HCT116 (cell line): ENCODE results near the gene ARMH4. TPM values are rescaled to one million over a fixed set of nuclear protein-coding genes. Genes with fewer than 3 reads are reported as not detected.

Source experiments
- ATAC-seq: fragments of 200-7000 bp; cut with Tn5 transposase; 2 replicates; pipeline ENCODE4 v1.9.1; 2020; ENCODE audit warnings: mild to moderate bottlenecking, moderate library complexity
- BruUV-seq: library from RNA; stranded (reverse); fragments of 400-500 nt; replicated peaks from 2 replicates; lab custom pipeline; 2021; lab: Mats Ljungman, UMichigan
- CTCF ChIA-PET: fragments of 300-600 bp; sonication (Branson Sonifier 250); formaldehyde crosslinking; loops from one replicate; lab custom pipeline; 2021; ENCODE audit warnings: antibody characterized with exemption; lab: Charles Lee
- POLR2A ChIA-PET: fragments of 300-600, 350-600 bp; sonication (Branson Sonifier 250); formaldehyde crosslinking; loops from one replicate; lab custom pipeline; 2021; ENCODE audit warnings: antibody characterized with exemption; lab: Charles Lee
- RAD21 ChIA-PET, 2 experiments: fragments of 300-600 bp; sonication (Branson Sonifier 250); formaldehyde crosslinking; loops; one replicate each; lab custom pipeline; 2023; ENCODE audit warnings: low total read pairs in 2 of 2; ENCODE audit not compliant: uncharacterized antibody in 2 of 2, unreplicated experiment in 2 of 2, low non-redundant PET in 1 of 2; lab: Charles Lee
- DNase-seq: peaks from one replicate; pipeline ENCODE4 v3.0.0-alpha.2; 2010; ENCODE audit warnings: low read depth, low spot score
- H2AFZ ChIP-seq: fragments of 200-600 bp; shearing (Covaris generic), sonication (generic); 2 replicates; pipeline ENCODE4 v1.6.1; 2017; ENCODE audit warnings: low read depth, mixed run types, mixed read lengths, antibody characterized with exemption, low read length; ENCODE audit not compliant: poor library complexity, severe bottlenecking
- H3K27ac ChIP-seq: 2 replicates; pipeline ENCODE4 v1.5.1; 2012; ENCODE audit warnings: low read depth, low read length
- H3K27me3 ChIP-seq: fragments of 200-600 bp; sonication (generic); 2 replicates; pipeline ENCODE4 v1.6.1; 2016; ENCODE audit warnings: mixed run types, low read length, mixed read lengths; ENCODE audit not compliant: insufficient read depth
- H3K36me3 ChIP-seq, 2 experiments: fragments of 200-500 bp in 1 of 2; fragments of 200-600 bp in 1 of 2; sonication (Bioruptor generic) in 1 of 2; sonication (generic) in 1 of 2; 2 replicates each; pipeline versions ENCODE4 v1.5.1 to v1.6.1; 2014 to 2016; ENCODE audit warnings: low read length in 2 of 2, inconsistent platforms in 1 of 2, mixed read lengths in 1 of 2, mixed run types in 1 of 2; ENCODE audit not compliant: insufficient read depth in 2 of 2, control insufficient read depth in 1 of 2
- H3K4me1 ChIP-seq, 2 experiments: fragments of 200-600 bp in 1 of 2; sonication (generic) in 1 of 2; 2 replicates each; pipeline versions ENCODE4 v1.5.1 to v1.6.1; 2012 to 2017; ENCODE audit warnings: low read length in 2 of 2, inconsistent platforms in 1 of 2, mild to moderate bottlenecking in 1 of 2, mixed read lengths in 1 of 2, mixed run types in 1 of 2, moderate library complexity in 1 of 2; ENCODE audit not compliant: insufficient read depth in 2 of 2, control insufficient read depth in 1 of 2
- H3K4me2 ChIP-seq: fragments of 200-600 bp; sonication (generic); 2 replicates; pipeline ENCODE4 v1.6.1; 2017; ENCODE audit warnings: mixed run types, low read length, mixed read lengths
- H3K4me3 ChIP-seq, 2 experiments: fragments of 200-600 bp in 1 of 2; sonication (generic) in 1 of 2; replicated peaks in 1 of 2; 2 replicates each; pipeline ENCODE4 v1.5.1; 2011 to 2016; ENCODE audit warnings: low read length in 2 of 2, control low read depth in 1 of 2, low read depth in 1 of 2, mild to moderate bottlenecking in 1 of 2, mixed read lengths in 1 of 2, mixed run types in 1 of 2
- H3K79me2 ChIP-seq: fragments of 200-600 bp; sonication (generic); 2 replicates; pipeline ENCODE4 v1.6.1; 2017; ENCODE audit warnings: mild to moderate bottlenecking, mixed run types, low read length, moderate library complexity, mixed read lengths; ENCODE audit not compliant: insufficient read depth
- H3K9ac ChIP-seq: fragments of 200-600 bp; sonication (generic); 2 replicates; pipeline ENCODE4 v1.6.1; 2016; ENCODE audit warnings: low read length, mixed read lengths
- H3K9me2 ChIP-seq: fragments of 200-600 bp; sonication (generic), shearing (Covaris generic); 2 replicates; pipeline ENCODE4 v1.6.1; 2017; ENCODE audit warnings: mixed run types, mild to moderate bottlenecking, moderate library complexity; ENCODE audit not compliant: insufficient read depth
- H3K9me3 ChIP-seq, 2 experiments: fragments of 200-500 bp in 1 of 2; fragments of 200-600 bp in 1 of 2; sonication (Bioruptor generic) in 1 of 2; sonication (generic) in 1 of 2; 2 replicates each; pipeline ENCODE4 v1.6.1; 2014 to 2017; ENCODE audit warnings: low read length in 2 of 2, mixed read lengths in 2 of 2, inconsistent platforms in 1 of 2, low read depth in 1 of 2, mild to moderate bottlenecking in 1 of 2, mixed run types in 1 of 2, moderate library complexity in 1 of 2; ENCODE audit not compliant: control insufficient read depth in 1 of 2, insufficient read depth in 1 of 2
- H4K20me1 ChIP-seq: fragments of 200-600 bp; sonication (generic), shearing (Covaris generic); 2 replicates; pipeline ENCODE4 v1.6.1; 2017; ENCODE audit warnings: mixed run types, mild to moderate bottlenecking, moderate library complexity; ENCODE audit not compliant: insufficient read depth
- CBX3 ChIP-seq: IDR thresholded peaks from 2 replicates; pipeline ENCODE4 v1.6.1; 2012; ENCODE audit warnings: low read depth
- CEBPB ChIP-seq: IDR thresholded peaks from 2 replicates; pipeline ENCODE4 v1.6.1; 2012; ENCODE audit warnings: low read depth
- ELF1 ChIP-seq: IDR thresholded peaks from 2 replicates; pipeline ENCODE4 v1.6.1; 2012; ENCODE audit warnings: low read depth, borderline replicate concordance
- EZH2 ChIP-seq: fragments of 200-600 bp; sonication (generic); IDR thresholded peaks from 2 replicates; pipeline ENCODE4 v1.6.1; 2017; ENCODE audit warnings: antibody characterized with exemption, mixed run types
- EZH2phosphoT487 ChIP-seq: fragments of 200-600 bp; IDR thresholded peaks from 2 replicates; pipeline ENCODE4 v1.6.1; 2018; ENCODE audit warnings: antibody characterized with exemption, borderline replicate concordance
- FOSL1 ChIP-seq: IDR thresholded peaks from 2 replicates; pipeline ENCODE4 v1.6.1; 2012; ENCODE audit warnings: low read depth
- JUND ChIP-seq: IDR thresholded peaks from 2 replicates; pipeline ENCODE4 v1.6.1; 2012
- POLR2A ChIP-seq: IDR thresholded peaks from 2 replicates; pipeline ENCODE4 v1.7.0; 2011; ENCODE audit warnings: borderline replicate concordance; ENCODE audit not compliant: insufficient read depth, insufficient read length; ENCODE audit errors: extremely low read depth
- POLR2AphosphoS5 ChIP-seq: IDR thresholded peaks from 2 replicates; pipeline ENCODE4 v1.6.1; 2011; ENCODE audit warnings: mild to moderate bottlenecking, low read depth, low read length, moderate library complexity
- SIN3A ChIP-seq: IDR thresholded peaks from 2 replicates; pipeline ENCODE4 v1.6.1; 2012; ENCODE audit warnings: low read depth
- SP1 ChIP-seq: IDR thresholded peaks from 2 replicates; pipeline ENCODE4 v1.6.1; 2012; ENCODE audit warnings: low read depth
- SRF ChIP-seq: IDR thresholded peaks from 2 replicates; pipeline ENCODE4 v1.6.1; 2012; ENCODE audit warnings: low read depth
- TCF7L2 ChIP-seq: IDR thresholded peaks from 2 replicates; pipeline ENCODE4 v1.7.0; 2011; ENCODE audit warnings: borderline replicate concordance, inconsistent platforms; ENCODE audit not compliant: insufficient read depth, insufficient read length; ENCODE audit errors: extremely low read depth
- YY1 ChIP-seq: IDR thresholded peaks from 2 replicates; pipeline ENCODE4 v1.6.1; 2011; ENCODE audit warnings: low read length, low read depth, moderate library complexity, mild to moderate bottlenecking; ENCODE audit not compliant: insufficient replicate concordance; ENCODE audit errors: extremely low read depth
- ZFX ChIP-seq: fragments of 450-650 bp; IDR thresholded peaks from 2 replicates; pipeline ENCODE4 v1.6.1; 2017
- ZNF274 ChIP-seq: fragments of 200-500 bp; sonication (Bioruptor generic); IDR thresholded peaks from 2 replicates; pipeline ENCODE4 v1.6.1; 2014; ENCODE audit warnings: mild to moderate bottlenecking, low read depth, low read length, inconsistent platforms
- intact Hi-C: fragments of 100-400 bp; cut with micrococcal nuclease; formaldehyde crosslinking; loops from 2 replicates; pipeline ENCODE4 v1.10.0; 2022
- total RNA-seq: library from RNA; stranded (reverse); gene quantifications from one replicate; pipeline ENCODE4 v1.2.1, GENCODE V29; 2021; ENCODE audit not compliant: unreplicated experiment
- TF ChIP-seq, protein P1 (sequence below), 3 experiments: fragments of 200-600 bp in 1 of 3; sonication (generic) in 1 of 3; IDR thresholded peaks in 2 of 3; conservative IDR thresholded peaks in 1 of 3; 2 replicates each; pipeline ENCODE4 v1.5.1; 2012 to 2017; ENCODE audit warnings: low read depth in 2 of 3, low read length in 2 of 3, antibody characterized with exemption in 1 of 3, borderline replicate concordance in 1 of 3, control low read depth in 1 of 3, mild to moderate bottlenecking in 1 of 3, mixed read lengths in 1 of 3, mixed run types in 1 of 3, moderate library complexity in 1 of 3; ENCODE audit not compliant: insufficient read depth in 1 of 3
- TF ChIP-seq, protein P2 (sequence below): IDR thresholded peaks from 2 replicates; pipeline ENCODE4 v1.6.1; 2012
- TF ChIP-seq, protein P3 (sequence below): IDR thresholded peaks from 2 replicates; pipeline ENCODE4 v1.6.1; 2011; ENCODE audit warnings: mild to moderate bottlenecking, low read length, moderate library complexity; ENCODE audit not compliant: insufficient replicate concordance; ENCODE audit errors: extremely low read depth

Gene ARMH4
- total RNA-seq, 1 experiment from 2014 or later, result 1.7 TPM

DNA sequence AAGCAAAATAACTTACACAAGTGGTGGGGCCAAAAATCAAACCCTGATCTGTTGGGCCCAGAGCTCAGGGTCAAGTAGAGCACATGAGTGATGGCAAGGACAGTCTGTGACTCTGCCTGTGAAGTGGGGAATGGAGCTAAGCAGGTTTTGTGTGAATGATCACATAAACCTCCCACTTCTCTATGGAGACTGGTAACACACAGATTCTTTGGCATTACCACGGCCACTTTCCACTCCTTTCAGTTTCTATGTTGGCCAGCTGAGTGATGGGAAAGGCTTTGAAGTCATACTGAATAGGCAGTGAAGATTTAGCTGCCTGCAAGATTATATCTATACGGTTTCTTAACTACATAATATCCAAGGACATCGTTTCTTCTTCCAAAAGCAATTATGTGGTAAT lies 97.9 kb downstream of the ARMH4 start:
- ChIA-PET RAD21 (no interaction called here), POLR2A (no interaction called here), CTCF (no interaction called here)
- Histone ChIP-seq H3K27ac (no peak overlapping the region), H2AFZ (no peak overlapping the region), H3K9me2 (no peaks in the 10 kb centered on the region), H3K9ac (no peak overlapping the region), H3K9me3 (no peaks in the 10 kb centered on the region), H3K36me3 (no peaks in the 10 kb centered on the region), H3K4me3 (no peak overlapping the region), H3K27me3 (peaks cover 29% of the 10 kb centered on the region; the same call in 1 of the 2 replicates), H4K20me1 (no peaks in the 10 kb centered on the region), H3K4me2 (no peak overlapping the region), H3K79me2 (no peaks in the 10 kb centered on the region), H3K4me1 (no peaks in the 10 kb centered on the region)
- ATAC-seq (no peak), DNase-seq (no peak)
- intact Hi-C loops, result no loop called here
- TF ChIP-seq ELF1 (no peak), SP1 (no peak), EZH2 (no peak), EZH2phosphoT487 (no peak), CBX3 (no peak), ZNF274 (no peak), YY1 (no peak), POLR2A (no peak), SIN3A (no peak), SRF (no peak), CEBPB (no peak), TCF7L2 (no peak), ZFX (no peak), FOSL1 (no peak), JUND (no peak), POLR2AphosphoS5 (no peak)
- TF ChIP-seq, protein P1, sequence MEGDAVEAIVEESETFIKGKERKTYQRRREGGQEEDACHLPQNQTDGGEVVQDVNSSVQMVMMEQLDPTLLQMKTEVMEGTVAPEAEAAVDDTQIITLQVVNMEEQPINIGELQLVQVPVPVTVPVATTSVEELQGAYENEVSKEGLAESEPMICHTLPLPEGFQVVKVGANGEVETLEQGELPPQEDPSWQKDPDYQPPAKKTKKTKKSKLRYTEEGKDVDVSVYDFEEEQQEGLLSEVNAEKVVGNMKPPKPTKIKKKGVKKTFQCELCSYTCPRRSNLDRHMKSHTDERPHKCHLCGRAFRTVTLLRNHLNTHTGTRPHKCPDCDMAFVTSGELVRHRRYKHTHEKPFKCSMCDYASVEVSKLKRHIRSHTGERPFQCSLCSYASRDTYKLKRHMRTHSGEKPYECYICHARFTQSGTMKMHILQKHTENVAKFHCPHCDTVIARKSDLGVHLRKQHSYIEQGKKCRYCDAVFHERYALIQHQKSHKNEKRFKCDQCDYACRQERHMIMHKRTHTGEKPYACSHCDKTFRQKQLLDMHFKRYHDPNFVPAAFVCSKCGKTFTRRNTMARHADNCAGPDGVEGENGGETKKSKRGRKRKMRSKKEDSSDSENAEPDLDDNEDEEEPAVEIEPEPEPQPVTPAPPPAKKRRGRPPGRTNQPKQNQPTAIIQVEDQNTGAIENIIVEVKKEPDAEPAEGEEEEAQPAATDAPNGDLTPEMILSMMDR (IDR thresholded peaks at IDR 0.05 in 2 of 3, conservative IDR thresholded peaks at IDR 0.05 in 1 of 3; ENCODE audit: borderline replicate concordance in 1 of 3, insufficient read depth in 1 of 3, low read depth in 2 of 3, low read length in 2 of 3), result no peak
- TF ChIP-seq, protein P2, sequence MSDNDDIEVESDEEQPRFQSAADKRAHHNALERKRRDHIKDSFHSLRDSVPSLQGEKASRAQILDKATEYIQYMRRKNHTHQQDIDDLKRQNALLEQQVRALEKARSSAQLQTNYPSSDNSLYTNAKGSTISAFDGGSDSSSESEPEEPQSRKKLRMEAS, result no peak
- TF ChIP-seq, protein P3, sequence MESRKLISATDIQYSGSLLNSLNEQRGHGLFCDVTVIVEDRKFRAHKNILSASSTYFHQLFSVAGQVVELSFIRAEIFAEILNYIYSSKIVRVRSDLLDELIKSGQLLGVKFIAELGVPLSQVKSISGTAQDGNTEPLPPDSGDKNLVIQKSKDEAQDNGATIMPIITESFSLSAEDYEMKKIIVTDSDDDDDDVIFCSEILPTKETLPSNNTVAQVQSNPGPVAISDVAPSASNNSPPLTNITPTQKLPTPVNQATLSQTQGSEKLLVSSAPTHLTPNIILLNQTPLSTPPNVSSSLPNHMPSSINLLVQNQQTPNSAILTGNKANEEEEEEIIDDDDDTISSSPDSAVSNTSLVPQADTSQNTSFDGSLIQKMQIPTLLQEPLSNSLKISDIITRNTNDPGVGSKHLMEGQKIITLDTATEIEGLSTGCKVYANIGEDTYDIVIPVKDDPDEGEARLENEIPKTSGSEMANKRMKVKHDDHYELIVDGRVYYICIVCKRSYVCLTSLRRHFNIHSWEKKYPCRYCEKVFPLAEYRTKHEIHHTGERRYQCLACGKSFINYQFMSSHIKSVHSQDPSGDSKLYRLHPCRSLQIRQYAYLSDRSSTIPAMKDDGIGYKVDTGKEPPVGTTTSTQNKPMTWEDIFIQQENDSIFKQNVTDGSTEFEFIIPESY, result no peak
- BruUV-seq, result no TSS peak
